SK-N-MC (cell line): ENCODE data around the gene BEST4.
A peak's percentile ranks its signal among the peaks of the same experiment; 100 is the strongest.

ENCODE experiments used
- DNase-seq: peaks from one replicate; pipeline ENCODE4 v3.0.0-alpha.2; 2011; ENCODE audit warnings: low read depth, low spot score
- H3K27ac ChIP-seq: fragments of 200-600 bp; sonication (generic); 2 replicates; pipeline ENCODE4 v1.5.1; 2016; ENCODE audit warnings: mixed run types
- H3K36me3 ChIP-seq: fragments of 200-600 bp; sonication (generic); 2 replicates; pipeline ENCODE4 v1.6.1; 2017; ENCODE audit warnings: antibody characterized with exemption, low read length, mixed read lengths; ENCODE audit not compliant: insufficient read depth
- H3K4me3 ChIP-seq: fragments of 200-600 bp; sonication (generic); 2 replicates; pipeline ENCODE4 v1.5.1; 2016
- H3K9ac ChIP-seq: fragments of 200-600 bp; sonication (generic); 2 replicates; pipeline ENCODE4 v1.8.0; 2017; ENCODE audit warnings: mixed run types, mixed read lengths; ENCODE audit not compliant: insufficient read length
- H3K9me3 ChIP-seq: fragments of 200-600 bp; sonication (generic); 2 replicates; pipeline ENCODE4 v1.6.1; 2017; ENCODE audit warnings: low read depth, mild to moderate bottlenecking, antibody characterized with exemption, low read length, moderate library complexity, mixed read lengths
- EZH2 ChIP-seq: fragments of 200-600 bp; sonication (generic); IDR thresholded peaks from one replicate; pipeline ENCODE4 v1.6.1; 2017; ENCODE audit warnings: antibody characterized with exemption
- FOXP2 ChIP-seq: optimal IDR thresholded peaks from 2 replicates; pipeline ENCODE3; 2011; ENCODE audit warnings: mild to moderate bottlenecking, moderate library complexity; ENCODE audit not compliant: insufficient read depth; ENCODE audit errors: extremely low read length, control extremely low read depth
- POLR2AphosphoS5 ChIP-seq: IDR thresholded peaks from 2 replicates; pipeline ENCODE4 v1.6.1; 2012; ENCODE audit warnings: mild to moderate bottlenecking, low read depth, low read length, borderline replicate concordance

BEST4 gene

DNA sequence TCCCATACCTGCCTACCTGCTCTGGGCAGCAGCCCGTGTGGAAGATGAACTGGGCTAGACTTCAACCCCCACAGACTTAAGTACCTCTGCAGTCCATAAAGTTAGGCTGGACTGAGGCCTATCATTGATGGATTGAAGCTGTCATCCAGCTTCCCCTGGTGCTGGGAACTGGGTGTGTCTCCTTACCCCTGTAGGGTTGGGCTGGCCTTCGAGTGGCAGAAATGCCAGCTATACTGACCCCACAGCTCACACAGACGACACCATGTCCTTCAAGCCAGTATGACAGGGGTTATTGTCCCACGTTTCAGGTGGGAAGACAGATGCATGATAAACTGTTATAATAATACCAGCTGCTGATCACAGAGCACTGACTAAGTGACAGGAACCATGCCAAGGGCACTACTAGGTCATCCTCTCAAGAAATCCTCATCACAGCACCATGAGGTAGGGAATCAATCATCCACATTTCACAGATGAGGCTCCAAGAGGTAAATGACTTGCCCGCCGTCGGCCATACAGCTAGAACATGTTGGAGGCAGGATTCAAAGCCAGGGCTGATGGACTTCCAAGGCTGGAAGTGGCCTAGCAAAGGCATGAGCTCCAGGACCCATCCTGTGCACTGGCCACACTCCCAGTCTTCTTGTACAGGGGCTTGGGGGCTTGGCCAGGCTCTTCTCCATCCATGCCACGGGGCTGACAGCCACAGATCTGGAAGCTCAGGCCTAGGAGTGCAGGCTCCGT lies at the start of gene BEST4:
TSS of gene BEST4 (minus strand) at position 51 of the 741 bp plus-strand sequence. CDS start 465 bp downstream, outside the sequence.
- DNase-seq = no peak
- no peak within 1 kb of the TSS for H3K4me3 ChIP-seq
- no peaks in the 10 kb centered on the region for H3K9me3 ChIP-seq
- no peaks in the 10 kb centered on the region for H3K36me3 ChIP-seq
- TF ChIP-seq POLR2AphosphoS5 = no peak
- TF ChIP-seq FOXP2 = no peak
- no peak for TF ChIP-seq EZH2
- H3K27ac ChIP-seq = no peak within 1 kb of the TSS
- no peak within 1 kb of the TSS for H3K9ac ChIP-seq

DNA sequence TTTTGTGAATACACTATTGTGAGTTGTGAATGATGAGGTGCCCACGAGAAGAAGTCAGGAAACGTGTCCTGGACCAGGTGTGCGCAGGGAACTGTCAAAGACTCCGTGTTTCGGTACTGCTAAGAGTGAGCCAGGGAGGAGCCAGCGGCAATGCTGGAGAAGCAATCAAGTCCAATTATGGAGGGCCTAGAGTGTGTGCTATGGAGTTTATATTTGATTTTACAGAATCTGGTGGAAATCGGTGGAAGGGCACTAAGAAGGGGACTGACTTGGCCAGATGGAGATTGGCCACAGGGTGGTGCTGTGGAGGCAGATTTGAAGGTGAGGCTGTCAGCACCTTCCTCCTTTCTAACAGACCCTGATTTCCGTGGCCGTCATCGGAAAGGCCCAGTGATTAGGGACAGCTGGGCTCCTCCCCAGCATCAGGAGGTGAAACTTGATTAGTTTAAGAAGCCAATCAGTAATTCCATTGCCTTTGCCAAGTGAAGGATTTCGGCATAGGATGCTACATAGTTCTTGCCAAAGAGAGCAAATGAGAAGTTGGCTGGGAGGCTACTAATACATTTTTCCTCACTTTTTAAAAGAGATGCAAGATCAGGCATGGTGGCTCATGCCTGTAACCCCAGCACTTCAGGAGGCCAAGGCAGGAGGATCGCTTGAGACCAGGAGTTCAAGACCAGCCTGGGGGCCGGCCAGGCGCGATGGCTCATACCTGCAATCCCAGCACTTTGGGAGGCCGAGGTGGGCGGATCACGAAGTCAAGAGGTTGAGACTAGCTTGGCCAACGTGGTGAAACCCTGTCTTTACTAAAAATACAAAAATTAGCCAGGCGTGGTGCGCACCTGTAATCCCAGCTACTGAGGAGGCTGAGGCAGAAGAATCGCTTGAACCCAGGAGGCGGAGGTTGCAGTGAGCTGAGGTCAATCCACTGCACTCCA lies 48.0 kb upstream of the BEST4 start:
- no peak overlapping the region for H3K27ac ChIP-seq
- DNase-seq = peak; percentile 34
- no peak overlapping the region for H3K4me3 ChIP-seq
- no peaks in the 10 kb centered on the region for H3K36me3 ChIP-seq
- no peaks in the 10 kb centered on the region for H3K9me3 ChIP-seq
- TF ChIP-seq EZH2 = no peak
- H3K9ac ChIP-seq = no peak overlapping the region

DNA sequence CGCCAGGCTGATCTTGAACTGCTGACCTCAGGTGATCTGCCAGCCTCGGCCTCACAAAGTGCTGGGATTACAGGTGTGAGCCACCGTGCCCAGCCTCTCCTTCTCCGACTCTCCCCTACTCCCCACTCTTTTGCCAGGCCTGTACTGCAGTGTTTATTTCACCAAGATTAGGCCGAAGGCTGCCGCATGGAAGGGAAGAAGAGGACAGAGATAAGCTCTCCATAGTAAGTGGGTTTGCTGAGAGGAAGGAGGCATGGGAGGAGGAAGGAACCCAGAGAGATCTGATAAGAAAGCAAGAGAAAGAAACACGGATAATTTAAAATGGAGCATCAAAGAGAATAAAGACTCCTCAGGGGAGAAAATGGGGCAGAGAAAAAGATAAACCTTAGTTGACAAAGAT lies 46.4 kb upstream of the BEST4 start:
- no peaks in the 10 kb centered on the region for H3K36me3 ChIP-seq
- H3K9ac ChIP-seq = no peak overlapping the region
- H3K4me3 ChIP-seq = no peak overlapping the region
- TF ChIP-seq FOXP2 (no peak), EZH2 (no peak), POLR2AphosphoS5 (no peak)
- DNase-seq = no peak
- no peaks in the 10 kb centered on the region for H3K9me3 ChIP-seq
- H3K27ac ChIP-seq = no peak overlapping the region

DNA sequence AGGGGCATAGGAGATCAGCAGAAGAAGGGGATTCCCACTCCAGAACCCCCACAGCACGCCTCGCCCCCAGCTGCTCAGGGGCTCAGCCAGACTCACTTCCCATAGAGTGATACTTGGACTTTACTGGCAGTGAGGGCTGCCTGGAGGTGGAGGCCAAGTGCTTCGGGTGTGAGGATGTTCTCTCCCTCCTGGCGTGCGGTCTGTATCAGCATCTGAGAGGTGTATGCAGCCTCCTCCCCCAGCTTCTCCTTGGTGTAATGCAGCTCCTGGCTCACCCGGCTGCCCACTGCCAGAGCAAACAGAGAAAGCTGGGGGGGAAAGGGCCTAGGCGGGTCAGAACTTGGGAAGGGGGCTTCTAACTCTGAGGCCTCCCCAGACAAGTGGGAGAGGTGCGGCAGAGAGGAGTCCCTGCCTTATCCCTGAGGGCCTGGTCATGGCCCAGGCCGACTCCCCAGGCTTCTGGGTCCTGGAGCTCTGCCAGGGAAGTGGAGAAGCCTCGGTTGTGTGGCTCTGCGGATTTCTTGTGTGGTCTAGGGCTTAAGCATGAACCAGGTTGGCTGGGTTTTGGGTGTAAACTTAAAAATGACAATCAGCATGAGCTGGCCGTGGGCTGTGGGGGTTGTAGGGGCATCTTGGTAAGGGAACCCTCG lies 44.2 kb upstream of the BEST4 start:
- DNase-seq = no peak
- Histone ChIP-seq H3K9ac (no peak overlapping the region), H3K36me3 (no peaks in the 10 kb centered on the region), H3K9me3 (no peaks in the 10 kb centered on the region), H3K4me3 (no peak overlapping the region; the same call in 1 of the 2 replicates), H3K27ac (no peak overlapping the region)
- TF ChIP-seq EZH2 (no peak), FOXP2 (no peak)

DNA sequence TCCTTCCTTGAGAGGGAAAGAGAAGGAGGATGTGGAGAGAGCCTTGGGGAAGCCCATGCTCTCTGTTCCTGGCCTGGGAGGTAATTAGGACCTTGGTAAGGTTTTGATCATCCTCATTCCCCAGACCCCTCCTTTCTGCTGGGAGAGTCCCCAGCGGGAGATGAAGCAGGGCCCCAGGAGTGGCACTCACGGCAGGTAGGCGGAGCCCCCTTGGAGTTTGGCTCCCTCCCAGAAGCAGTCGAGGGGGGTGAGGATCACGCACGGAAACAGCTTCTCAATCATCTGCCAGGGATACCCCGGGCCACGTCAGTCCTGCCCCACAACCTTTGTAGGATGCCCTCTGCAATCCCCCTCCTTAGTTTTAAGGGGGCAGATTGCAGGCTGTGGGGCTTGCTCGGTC lies 43.5 kb upstream of the BEST4 start:
- Histone ChIP-seq H3K27ac (peak overlapping the region; percentile 49), H3K9ac (peak overlapping the region; percentile 56), H3K36me3 (no peaks in the 10 kb centered on the region), H3K9me3 (no peaks in the 10 kb centered on the region), H3K4me3 (peak overlapping the region; percentile 23; the same call in 1 of the 2 replicates)
- no peak for DNase-seq
- TF ChIP-seq FOXP2 (no peak), POLR2AphosphoS5 (no peak), EZH2 (no peak)

DNA sequence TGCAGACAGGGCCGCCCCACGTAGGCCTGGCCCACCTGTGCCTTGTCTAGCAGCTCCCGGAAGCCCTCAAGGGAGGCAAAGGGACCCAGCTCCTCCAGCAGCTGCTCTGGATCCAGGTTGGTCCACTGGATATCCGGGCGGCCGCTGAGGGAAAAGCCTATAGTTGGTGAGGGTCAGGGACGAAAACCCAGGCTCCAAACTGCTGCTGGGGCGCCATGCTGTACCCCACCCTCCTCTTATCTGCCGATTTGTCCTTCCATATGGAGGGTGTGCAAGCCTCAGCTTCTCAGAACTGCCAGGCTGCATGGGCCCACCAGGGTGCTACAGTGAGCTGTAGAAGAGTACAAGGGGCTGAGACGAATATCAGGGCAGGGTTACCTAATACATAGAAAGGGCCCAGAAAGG lies 42.9 kb upstream of the BEST4 start:
- Histone ChIP-seq H3K9ac (peak overlapping the region; percentile 56), H3K36me3 (no peaks in the 10 kb centered on the region), H3K27ac (peak overlapping the region; percentile 49), H3K4me3 (peak overlapping the region; percentile 23; the same call in 1 of the 2 replicates), H3K9me3 (no peaks in the 10 kb centered on the region)
- TF ChIP-seq FOXP2 (no peak), POLR2AphosphoS5 (no peak), EZH2 (no peak)
- no peak for DNase-seq

DNA sequence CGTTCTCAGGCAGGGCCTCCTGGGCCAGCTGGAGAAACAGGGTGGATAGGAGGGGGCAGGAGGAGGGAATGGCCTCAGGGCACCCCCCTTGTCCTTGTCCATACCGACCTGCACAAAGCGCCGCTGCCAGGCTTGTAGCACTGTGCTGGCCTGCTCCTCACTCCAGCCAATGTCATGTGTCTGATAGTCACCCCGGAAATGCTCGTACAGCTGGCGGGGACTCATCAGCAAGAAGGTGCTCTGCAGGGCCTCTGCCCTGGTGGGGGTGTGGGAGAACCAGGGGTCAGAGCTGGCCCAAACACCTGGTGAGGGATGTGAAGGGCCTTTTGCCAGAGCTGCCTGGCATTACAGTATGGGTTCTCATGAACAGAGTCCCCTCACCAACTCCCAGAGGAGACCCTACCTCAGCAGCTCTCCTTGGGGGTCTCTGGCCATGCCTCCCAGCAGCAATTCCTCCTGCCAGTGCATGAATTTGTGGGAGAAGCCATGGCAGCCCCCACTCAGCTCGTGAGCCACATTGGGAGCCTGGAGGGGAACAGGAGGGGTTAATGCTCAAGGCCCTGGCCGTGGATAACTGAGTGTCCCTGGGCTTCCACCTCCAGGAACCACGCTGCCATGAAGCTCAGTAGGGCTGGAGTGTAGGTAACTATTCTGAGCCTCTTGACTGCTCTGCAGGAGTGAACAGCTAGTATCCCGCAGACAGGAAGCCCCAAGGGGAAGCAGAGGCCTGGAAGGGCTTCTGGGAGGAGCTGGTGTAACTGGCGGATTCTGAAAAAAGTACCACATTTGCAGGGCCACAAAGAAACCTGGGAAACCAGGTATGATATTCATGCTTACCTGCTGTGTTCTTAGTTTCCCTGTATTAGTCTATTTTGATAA lies 41.8 kb upstream of the BEST4 start:
- Histone ChIP-seq H3K36me3 (no peaks in the 10 kb centered on the region), H3K4me3 (peak overlapping the region; percentile 7; the same call in 1 of the 2 replicates), H3K27ac (no peak overlapping the region), H3K9me3 (no peaks in the 10 kb centered on the region), H3K9ac (no peak overlapping the region)
- TF ChIP-seq EZH2 = no peak
- no peak for TF ChIP-seq FOXP2
- no peak for TF ChIP-seq POLR2AphosphoS5
- no peak for DNase-seq
